Adrenal gland (tissue), 5 donors: ENCODE results near the gene CELF3.

Experiments
- CTCF ChIP-seq, 6 experiments: fragments of 450-650 bp in 4 of 6; fragments of 200-600 bp in 2 of 6; sonication (generic) in 1 of 6; IDR thresholded peaks; 1 replicate in 5 of 6; 2 replicates in 1 of 6; pipeline versions ENCODE4 v1.5.1 to v1.8.0; 2016 to 2021; ENCODE audit warnings: antibody characterized with exemption in 6 of 6, mild to moderate bottlenecking in 2 of 6, moderate library complexity in 1 of 6
- POLR2A ChIP-seq, 2 donors: fragments of 450-650 bp; IDR thresholded peaks; one replicate each; pipeline ENCODE4 v1.6.1; 2017; ENCODE audit warnings: antibody characterized with exemption in 2 of 2, mild to moderate bottlenecking in 2 of 2, moderate library complexity in 1 of 2
- donor health status: DM: no; HTN: no; CAD: no.

- peak in 5 of 6 experiments; percentile 17 to 45 (median 36) for TF ChIP-seq CTCF (IDR thresholded peaks at IDR 0.05)
- no peak for TF ChIP-seq POLR2A (IDR thresholded peaks at IDR 0.05)
Measured at GRCh38 chr1:151693057-151693651, 23.4 kb downstream of the CELF3 start.
